Uterus (tissue), 2 donors: ENCODE data around the gene KIF3B.

Experiments
- POLR2A ChIP-seq, 2 donors: fragments of 450-650 bp; IDR thresholded peaks; one replicate each; pipeline ENCODE4 v1.6.1; 2016; ENCODE audit warnings: antibody characterized with exemption in 2 of 2, mild to moderate bottlenecking in 1 of 2, moderate library complexity in 1 of 2
- TF ChIP-seq, protein P1 (sequence below), 4 experiments: fragments of 200-600 bp in 2 of 4; fragments of 450-650 bp in 2 of 4; sonication (generic) in 2 of 4; IDR thresholded peaks; one replicate each; pipeline ENCODE4 v1.5.1; 2016 to 2019; ENCODE audit warnings: antibody characterized with exemption in 4 of 4, mild to moderate bottlenecking in 2 of 4, moderate library complexity in 1 of 4

- TF ChIP-seq, protein P1, sequence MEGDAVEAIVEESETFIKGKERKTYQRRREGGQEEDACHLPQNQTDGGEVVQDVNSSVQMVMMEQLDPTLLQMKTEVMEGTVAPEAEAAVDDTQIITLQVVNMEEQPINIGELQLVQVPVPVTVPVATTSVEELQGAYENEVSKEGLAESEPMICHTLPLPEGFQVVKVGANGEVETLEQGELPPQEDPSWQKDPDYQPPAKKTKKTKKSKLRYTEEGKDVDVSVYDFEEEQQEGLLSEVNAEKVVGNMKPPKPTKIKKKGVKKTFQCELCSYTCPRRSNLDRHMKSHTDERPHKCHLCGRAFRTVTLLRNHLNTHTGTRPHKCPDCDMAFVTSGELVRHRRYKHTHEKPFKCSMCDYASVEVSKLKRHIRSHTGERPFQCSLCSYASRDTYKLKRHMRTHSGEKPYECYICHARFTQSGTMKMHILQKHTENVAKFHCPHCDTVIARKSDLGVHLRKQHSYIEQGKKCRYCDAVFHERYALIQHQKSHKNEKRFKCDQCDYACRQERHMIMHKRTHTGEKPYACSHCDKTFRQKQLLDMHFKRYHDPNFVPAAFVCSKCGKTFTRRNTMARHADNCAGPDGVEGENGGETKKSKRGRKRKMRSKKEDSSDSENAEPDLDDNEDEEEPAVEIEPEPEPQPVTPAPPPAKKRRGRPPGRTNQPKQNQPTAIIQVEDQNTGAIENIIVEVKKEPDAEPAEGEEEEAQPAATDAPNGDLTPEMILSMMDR (IDR thresholded peaks at IDR 0.05) = no peak
- no peak for TF ChIP-seq POLR2A (IDR thresholded peaks at IDR 0.05)
These were observed 56.8 kb downstream of the KIF3B start for GRCh38 chr20:32333988-32334885.
